ENCODE results near the gene GALNT13. TPM values are rescaled to one million over a fixed set of nuclear protein-coding genes. Genes with fewer than 3 reads are reported as not detected.

The GALNT13 gene
- polyA plus RNA-seq, 4 donors = 2.2 to 6.7 (median 2.7) TPM

- DNase-seq (ENCODE audit: low read depth in 4 of 4, low spot score in 3 of 4) = no peak
Observed at GRCh38 chr2:154097833-154098398, 226.2 kb downstream of the GALNT13 start.

DNA sequence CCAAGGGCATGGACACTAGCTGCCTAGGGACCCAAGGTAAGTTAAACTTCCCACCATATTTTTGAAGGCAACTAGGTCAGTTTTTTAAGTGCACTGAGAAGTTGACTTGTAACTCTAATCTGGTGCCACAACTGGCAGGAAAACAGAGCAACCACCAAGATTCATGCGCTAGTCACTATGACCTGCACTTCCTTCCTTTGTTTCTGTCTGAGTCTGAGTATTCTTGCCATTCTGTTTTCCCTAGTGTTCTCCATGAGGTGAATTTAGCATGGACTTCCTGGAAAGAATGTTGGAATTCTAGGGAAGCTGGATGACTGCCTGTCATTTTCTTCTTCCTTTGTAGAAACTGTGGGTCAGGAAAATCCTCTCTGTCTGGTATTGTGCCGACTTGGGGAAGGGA, 249.0 kb downstream of the GALNT13 start:
- DNase-seq (ENCODE audit: low read depth in 4 of 4, low spot score in 3 of 4) = no peak

DNA sequence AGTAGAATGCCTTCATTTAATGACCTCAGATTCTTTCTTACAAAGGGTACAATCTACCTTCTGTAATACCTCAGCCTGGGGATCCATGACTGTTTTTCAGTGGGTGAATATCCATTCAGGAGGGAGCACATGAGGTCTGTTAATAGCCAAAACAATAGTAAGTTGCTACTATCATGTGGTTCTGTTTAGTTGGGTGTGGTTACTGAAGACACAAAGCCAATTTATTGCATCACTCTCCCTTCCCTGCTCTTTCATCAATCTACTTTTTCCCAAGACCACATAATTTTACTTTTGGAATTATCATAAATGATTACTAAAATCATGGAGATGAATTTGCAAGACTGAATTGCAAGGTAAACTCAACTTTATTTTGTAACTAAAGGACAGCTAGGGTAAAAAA, 254.2 kb downstream of the GALNT13 start:
- no peak for DNase-seq (ENCODE audit: low read depth in 4 of 4, low spot score in 3 of 4)

- DNase-seq (ENCODE audit: low read depth in 4 of 4, low spot score in 3 of 4) = no peak
Observed at GRCh38 chr2:154130821-154131220, 259.1 kb downstream of the GALNT13 start.

- DNase-seq (ENCODE audit: low read depth in 4 of 4, low spot score in 3 of 4) = no peak
Observed at GRCh38 chr2:154132827-154133226, 261.1 kb downstream of the GALNT13 start.

DNA sequence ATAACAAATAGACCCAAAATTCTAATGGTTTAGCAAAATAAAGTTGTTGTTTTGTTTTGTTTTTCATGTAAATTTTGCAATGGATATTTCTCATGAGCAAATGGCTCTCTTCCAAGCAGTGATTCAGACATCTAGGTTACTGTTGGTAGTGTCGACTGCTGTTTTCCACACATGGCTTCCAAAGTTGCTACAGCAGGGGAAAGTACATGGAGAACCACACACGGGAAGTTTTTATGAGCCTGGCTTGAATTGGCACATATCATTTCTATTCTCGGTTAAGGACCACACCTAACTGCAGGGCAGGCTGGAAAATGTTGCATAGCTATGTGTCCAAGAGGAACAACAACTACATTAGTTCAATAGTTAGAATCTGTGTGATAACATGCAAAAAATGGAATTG, 262.1 kb downstream of the GALNT13 start:
- no peak for DNase-seq (ENCODE audit: low read depth in 4 of 4, low spot score in 3 of 4)

GRCh38 chr2:154140249-154141025, 268.7 kb downstream of the GALNT13 start:
- DNase-seq (ENCODE audit: low read depth in 4 of 4, low spot score in 3 of 4) = no peak

DNA sequence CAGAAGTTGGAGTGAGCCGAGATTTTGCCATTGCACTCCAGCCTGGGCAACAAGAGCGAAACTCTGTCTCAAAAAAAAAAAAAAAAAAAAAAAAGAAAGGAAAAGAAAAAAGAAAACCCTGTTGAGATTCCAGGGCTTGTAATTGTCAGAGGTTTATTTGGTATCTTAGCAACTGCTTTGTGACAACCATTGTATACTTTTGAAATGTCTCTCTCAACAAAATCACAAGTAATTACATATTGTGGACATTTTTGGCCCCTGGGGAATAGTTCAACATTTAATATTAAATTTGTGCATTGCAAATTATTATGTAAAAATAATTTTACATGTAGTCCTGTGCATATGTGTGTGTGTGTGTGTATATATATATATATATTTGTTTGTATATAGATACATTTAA, 270.8 kb downstream of the GALNT13 start:
- DNase-seq (ENCODE audit: low read depth in 4 of 4, low spot score in 3 of 4) = no peak

- no peak for DNase-seq (ENCODE audit: low read depth in 4 of 4, low spot score in 3 of 4)
Observed at GRCh38 chr2:154143105-154143504, 271.4 kb downstream of the GALNT13 start.

- DNase-seq (ENCODE audit: low read depth in 4 of 4, low spot score in 3 of 4) = no peak
Observed at GRCh38 chr2:154158101-154158500, 286.4 kb downstream of the GALNT13 start.

GRCh38 chr2:154161286-154161685, 289.6 kb downstream of the GALNT13 start:
- no peak for DNase-seq (ENCODE audit: low read depth in 4 of 4, low spot score in 3 of 4)

GRCh38 chr2:154170400-154170799, 298.7 kb downstream of the GALNT13 start:
- no peak for DNase-seq (ENCODE audit: low read depth in 4 of 4, low spot score in 3 of 4)

- no peak for DNase-seq (ENCODE audit: low read depth in 4 of 4, low spot score in 3 of 4)
Observed at GRCh38 chr2:154173164-154173563, 301.4 kb downstream of the GALNT13 start.

GRCh38 chr2:154173919-154174318, 302.2 kb downstream of the GALNT13 start:
- DNase-seq (ENCODE audit: low read depth in 4 of 4, low spot score in 3 of 4) = no peak

DNA sequence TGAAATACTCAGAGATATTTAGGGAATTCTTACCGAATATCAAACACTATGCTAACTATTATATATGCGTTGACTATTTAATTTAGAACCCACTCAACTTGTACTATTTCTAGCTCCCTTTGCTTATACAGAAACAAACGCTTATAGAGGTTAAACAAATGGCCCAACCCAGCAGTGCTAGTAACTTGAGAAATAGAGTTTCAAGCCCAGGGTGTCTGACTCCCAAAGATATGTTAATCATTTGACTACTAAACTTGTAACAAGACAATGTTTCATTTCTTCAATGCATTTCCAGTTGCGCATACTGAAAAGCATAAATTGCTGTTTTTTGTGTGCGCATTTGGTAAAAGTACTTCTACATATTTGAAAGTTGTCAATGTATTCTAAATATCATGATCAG, 310.3 kb downstream of the GALNT13 start:
- DNase-seq (ENCODE audit: low read depth in 4 of 4, low spot score in 3 of 4) = no peak

DNA sequence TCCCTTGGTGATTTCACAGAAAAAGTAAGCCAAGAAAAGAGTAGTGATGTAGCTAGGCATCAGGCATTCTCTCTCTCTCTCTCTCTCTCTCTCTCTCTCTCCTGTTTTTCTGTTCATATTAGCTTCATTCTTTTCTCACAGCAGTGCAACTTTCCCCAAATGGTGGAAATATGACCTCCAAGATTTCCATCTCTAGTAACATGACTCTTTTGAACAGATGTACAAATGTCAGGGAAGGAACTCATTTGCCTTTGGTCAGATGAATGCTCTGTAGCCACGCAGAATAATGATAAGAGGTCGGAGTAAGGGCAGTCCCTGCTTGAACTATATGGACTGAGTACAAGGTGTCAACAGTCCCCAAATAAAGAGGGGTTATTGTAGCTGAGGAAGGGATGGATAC, 316.2 kb downstream of the GALNT13 start:
- no peak for DNase-seq (ENCODE audit: low read depth in 4 of 4, low spot score in 3 of 4)

GRCh38 chr2:154189953-154190352, 318.2 kb downstream of the GALNT13 start:
- DNase-seq (ENCODE audit: low read depth in 4 of 4, low spot score in 3 of 4) = peak in 1 of 4 donors; percentile 1

DNA sequence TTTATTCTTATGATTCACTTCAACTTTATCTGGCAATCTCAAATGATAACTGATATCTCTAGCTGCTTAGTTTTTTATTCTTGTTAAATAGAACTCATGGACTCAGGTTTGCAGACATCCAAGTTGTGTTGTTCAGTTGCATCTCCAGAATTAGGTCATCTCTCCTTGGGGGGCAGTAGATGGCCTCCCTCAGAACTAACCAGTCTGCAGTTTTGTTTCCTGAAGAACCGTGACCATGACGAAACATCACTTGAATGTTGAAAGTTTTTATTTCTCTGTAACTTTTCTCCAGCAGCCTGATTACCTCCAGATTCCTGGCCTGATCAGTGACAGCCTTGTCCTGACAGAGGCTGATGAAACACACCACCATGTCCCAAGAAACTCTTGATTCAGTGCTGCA, 321.5 kb downstream of the GALNT13 start:
- DNase-seq (ENCODE audit: low read depth in 4 of 4, low spot score in 3 of 4) = no peak

DNA sequence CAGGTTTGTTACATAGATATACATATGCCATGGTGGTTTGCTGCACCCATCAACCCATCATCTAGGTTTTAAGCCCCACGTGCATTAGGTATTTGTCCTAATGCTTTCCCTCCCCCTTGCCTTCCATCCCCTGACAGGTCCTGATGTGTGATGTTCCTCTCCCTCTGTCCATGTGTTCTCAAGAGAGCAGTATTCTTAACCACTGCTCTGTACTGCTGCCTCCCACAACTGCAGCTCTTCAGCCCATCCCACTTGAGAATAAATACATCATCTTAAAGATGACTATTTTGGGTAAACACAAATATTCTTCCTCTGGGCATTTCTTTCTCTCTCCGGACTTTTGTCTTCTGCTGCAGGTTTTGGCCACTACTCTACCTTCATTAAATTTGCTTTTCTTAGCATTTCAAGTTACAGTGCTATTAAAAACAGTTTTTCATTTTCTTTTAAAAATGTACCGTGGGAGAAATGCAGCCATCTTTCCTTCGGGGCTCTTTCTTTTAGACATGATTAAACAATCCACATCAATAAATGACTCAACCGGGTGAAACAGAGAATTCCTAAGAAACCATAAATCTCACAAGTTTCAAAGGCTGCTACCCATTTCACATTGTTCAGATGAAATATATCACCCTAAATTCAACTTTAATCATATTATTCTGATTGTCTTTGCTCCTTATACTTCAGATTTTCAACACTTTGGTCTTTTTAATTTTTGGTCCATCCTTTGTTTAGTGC, 323.4 kb downstream of the GALNT13 start:
- DNase-seq (ENCODE audit: low read depth in 4 of 4, low spot score in 3 of 4) = no peak

DNA sequence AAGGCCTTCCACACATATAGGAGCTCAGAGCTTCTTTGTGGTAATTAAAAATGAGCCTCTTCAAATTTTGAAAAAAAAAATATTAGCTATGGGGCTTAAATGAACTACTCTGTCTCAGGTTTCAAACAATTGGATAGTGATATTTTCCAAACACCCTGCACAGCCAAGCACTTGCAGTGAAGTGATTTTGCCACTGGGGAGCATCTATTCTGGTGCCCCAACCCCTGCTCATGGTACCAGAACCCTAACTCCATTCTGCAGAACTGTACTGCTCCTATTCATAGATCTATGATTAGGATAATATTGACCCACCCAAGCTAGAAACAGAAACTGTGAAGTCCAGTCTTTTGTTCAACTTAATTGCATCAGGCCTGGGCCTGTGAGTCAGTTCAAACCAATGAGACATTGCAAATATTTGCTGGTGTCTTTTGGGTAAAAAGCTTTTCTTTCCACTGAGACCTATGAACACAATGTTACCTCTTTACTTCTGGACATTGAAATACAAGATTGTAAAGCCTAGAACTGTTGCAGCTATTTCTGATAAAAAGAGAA, 324.0 kb downstream of the GALNT13 start:
- DNase-seq (ENCODE audit: low read depth in 4 of 4, low spot score in 3 of 4) = no peak

- no peak for DNase-seq (ENCODE audit: low read depth in 4 of 4, low spot score in 3 of 4)
Observed at GRCh38 chr2:154198866-154199265, 327.1 kb downstream of the GALNT13 start.

DNA sequence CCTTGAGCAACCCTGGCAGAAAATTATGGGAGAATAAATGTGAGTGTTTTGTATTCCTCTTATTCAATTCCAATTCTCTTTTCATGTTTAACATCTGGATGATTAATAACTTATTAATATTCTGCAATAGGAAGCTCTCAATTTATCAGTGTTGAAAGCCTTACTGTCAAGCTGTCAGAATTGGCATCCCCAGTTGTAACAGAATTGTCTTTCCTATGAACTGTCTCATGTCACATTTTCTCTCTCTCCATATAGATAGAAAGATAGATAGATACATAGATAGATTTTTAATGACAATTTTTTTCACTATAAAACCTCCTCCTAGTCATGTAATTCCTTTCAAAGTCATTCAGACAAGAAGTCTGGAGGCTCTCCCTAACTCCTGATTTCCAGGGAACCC, 331.5 kb downstream of the GALNT13 start:
- no peak for DNase-seq (ENCODE audit: low read depth in 4 of 4, low spot score in 3 of 4)
